ENCODE results near the gene HIBCH. TPM values are rescaled to one million over a fixed set of nuclear protein-coding genes. Genes with fewer than 3 reads are reported as not detected.

Gene HIBCH
- total and polyA plus RNA-seq, 2 of the 13 experiments (the other 11 are each of a cell fraction or from before 2014, with no cell fraction given) = 18.8 to 49.5 TPM

DNA sequence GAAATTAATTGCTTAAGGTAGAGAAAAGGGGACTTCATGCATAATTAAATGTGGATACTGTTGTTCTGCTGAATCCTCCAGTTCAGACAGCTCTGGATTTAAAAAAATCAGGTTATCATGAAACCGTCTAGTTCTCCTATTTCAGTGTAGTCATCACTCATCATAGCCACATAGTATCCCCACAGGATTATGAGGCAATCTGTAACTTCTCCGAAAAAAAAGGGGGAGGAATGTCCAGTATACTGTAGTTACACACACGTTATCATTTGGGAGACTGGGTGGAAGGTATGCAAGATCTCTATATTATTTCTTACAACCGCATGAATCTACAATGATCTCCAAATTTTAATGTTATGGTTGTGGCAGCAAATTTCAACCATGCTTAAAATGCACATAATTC, 114.0 kb downstream of the HIBCH start (continued):
- TF ChIP-seq, protein P1, sequence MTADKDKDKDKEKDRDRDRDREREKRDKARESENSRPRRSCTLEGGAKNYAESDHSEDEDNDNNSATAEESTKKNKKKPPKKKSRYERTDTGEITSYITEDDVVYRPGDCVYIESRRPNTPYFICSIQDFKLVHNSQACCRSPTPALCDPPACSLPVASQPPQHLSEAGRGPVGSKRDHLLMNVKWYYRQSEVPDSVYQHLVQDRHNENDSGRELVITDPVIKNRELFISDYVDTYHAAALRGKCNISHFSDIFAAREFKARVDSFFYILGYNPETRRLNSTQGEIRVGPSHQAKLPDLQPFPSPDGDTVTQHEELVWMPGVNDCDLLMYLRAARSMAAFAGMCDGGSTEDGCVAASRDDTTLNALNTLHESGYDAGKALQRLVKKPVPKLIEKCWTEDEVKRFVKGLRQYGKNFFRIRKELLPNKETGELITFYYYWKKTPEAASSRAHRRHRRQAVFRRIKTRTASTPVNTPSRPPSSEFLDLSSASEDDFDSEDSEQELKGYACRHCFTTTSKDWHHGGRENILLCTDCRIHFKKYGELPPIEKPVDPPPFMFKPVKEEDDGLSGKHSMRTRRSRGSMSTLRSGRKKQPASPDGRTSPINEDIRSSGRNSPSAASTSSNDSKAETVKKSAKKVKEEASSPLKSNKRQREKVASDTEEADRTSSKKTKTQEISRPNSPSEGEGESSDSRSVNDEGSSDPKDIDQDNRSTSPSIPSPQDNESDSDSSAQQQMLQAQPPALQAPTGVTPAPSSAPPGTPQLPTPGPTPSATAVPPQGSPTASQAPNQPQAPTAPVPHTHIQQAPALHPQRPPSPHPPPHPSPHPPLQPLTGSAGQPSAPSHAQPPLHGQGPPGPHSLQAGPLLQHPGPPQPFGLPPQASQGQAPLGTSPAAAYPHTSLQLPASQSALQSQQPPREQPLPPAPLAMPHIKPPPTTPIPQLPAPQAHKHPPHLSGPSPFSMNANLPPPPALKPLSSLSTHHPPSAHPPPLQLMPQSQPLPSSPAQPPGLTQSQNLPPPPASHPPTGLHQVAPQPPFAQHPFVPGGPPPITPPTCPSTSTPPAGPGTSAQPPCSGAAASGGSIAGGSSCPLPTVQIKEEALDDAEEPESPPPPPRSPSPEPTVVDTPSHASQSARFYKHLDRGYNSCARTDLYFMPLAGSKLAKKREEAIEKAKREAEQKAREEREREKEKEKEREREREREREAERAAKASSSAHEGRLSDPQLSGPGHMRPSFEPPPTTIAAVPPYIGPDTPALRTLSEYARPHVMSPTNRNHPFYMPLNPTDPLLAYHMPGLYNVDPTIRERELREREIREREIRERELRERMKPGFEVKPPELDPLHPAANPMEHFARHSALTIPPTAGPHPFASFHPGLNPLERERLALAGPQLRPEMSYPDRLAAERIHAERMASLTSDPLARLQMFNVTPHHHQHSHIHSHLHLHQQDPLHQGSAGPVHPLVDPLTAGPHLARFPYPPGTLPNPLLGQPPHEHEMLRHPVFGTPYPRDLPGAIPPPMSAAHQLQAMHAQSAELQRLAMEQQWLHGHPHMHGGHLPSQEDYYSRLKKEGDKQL (CRISPR knock-in tag; IDR thresholded peaks at IDR 0.05; ENCODE audit: low read depth) = no peak
- TF ChIP-seq, protein P2, sequence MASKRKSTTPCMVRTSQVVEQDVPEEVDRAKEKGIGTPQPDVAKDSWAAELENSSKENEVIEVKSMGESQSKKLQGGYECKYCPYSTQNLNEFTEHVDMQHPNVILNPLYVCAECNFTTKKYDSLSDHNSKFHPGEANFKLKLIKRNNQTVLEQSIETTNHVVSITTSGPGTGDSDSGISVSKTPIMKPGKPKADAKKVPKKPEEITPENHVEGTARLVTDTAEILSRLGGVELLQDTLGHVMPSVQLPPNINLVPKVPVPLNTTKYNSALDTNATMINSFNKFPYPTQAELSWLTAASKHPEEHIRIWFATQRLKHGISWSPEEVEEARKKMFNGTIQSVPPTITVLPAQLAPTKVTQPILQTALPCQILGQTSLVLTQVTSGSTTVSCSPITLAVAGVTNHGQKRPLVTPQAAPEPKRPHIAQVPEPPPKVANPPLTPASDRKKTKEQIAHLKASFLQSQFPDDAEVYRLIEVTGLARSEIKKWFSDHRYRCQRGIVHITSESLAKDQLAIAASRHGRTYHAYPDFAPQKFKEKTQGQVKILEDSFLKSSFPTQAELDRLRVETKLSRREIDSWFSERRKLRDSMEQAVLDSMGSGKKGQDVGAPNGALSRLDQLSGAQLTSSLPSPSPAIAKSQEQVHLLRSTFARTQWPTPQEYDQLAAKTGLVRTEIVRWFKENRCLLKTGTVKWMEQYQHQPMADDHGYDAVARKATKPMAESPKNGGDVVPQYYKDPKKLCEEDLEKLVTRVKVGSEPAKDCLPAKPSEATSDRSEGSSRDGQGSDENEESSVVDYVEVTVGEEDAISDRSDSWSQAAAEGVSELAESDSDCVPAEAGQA (IDR thresholded peaks at IDR 0.05; ENCODE audit: low read depth) = no peak
- TF ChIP-seq, protein P2 (CRISPR knock-in tag; IDR thresholded peaks at IDR 0.05; ENCODE audit: borderline replicate concordance) = no peak
- TF ChIP-seq PPARG (CRISPR knock-in tag; conservative IDR thresholded peaks at IDR 0.05) (no peak), TBX2 (CRISPR knock-in tag; IDR thresholded peaks at IDR 0.05; ENCODE audit: borderline replicate concordance) (no peak), RARG (CRISPR knock-in tag; IDR thresholded peaks at IDR 0.05; ENCODE audit: low read depth) (no peak), ATF7-NPFF (CRISPR knock-in tag; IDR thresholded peaks at IDR 0.05; ENCODE audit: low read depth) (no peak)
